ENCODE data around the gene STMN1. TPM values are rescaled to one million over a fixed set of nuclear protein-coding genes. Genes with fewer than 3 reads are reported as not detected.

The STMN1 gene
- polyA plus RNA-seq, 1 donor (not counting 4 experiments of a cell fraction or from before 2014, with no cell fraction given): 82.8 TPM

- peaks cover 3 to 4% of the 10 kb centered on the region in 2 experiments for H3K36me3 ChIP-seq (ENCODE audit: control insufficient read depth in 2 of 2, extremely low read depth in 1 of 2, insufficient read depth in 2 of 2, low read length in 2 of 2)
- FAIRE-seq: no peak
- no peak for TF ChIP-seq EZH2 (IDR thresholded peaks at IDR 0.05; ENCODE audit: low read length)
- peak in 1 of 3 experiments; percentile 31 for TF ChIP-seq CTCF (optimal IDR thresholded peaks at IDR 0.05 in 1 of 3, IDR thresholded peaks at IDR 0.05 in 1 of 3, conservative IDR thresholded peaks at IDR 0.05 in 1 of 3; ENCODE audit: extremely low read depth in 1 of 3, insufficient read depth in 2 of 3, low read length in 3 of 3)
- peak within 1 kb of the TSS; percentile 78 for H3K9ac ChIP-seq (ENCODE audit: control insufficient read depth, extremely low read depth, insufficient read depth, low read length)
- H3K27me3 ChIP-seq (ENCODE audit: control insufficient read depth, extremely low read depth, insufficient read depth, low read length): no peaks in the 10 kb centered on the region
- H3K27ac ChIP-seq (ENCODE audit: control insufficient read depth, insufficient read depth, low read length): peak within 1 kb of the TSS; percentile 61
- peak within 1 kb of the TSS; percentile 62 to 84 (median 83) for H3K4me3 ChIP-seq (ENCODE audit: control insufficient read depth in 2 of 3, extremely low read depth in 1 of 3, insufficient read depth in 2 of 3, low read depth in 1 of 3, low read length in 3 of 3)
- H2AFZ ChIP-seq (ENCODE audit: control insufficient read depth, low read length): peak within 1 kb of the TSS; percentile 62
- dilution Hi-C loops (cut with MboI; ENCODE audit: extremely low pct_ligation_motif_present, low sequenced_read_pairs): loop anchor here (25.0 kb wide), 1 partner anchor 112 kb away; the partner anchor contains the start of gene PAFAH2
- peaks cover 50% of the 10 kb centered on the region for H3K4me1 ChIP-seq (ENCODE audit: control insufficient read depth, extremely low read depth, insufficient read depth, low read length)
- no peaks in the 10 kb centered on the region for H4K20me1 ChIP-seq (ENCODE audit: control insufficient read depth, extremely low read depth, insufficient read depth, low read length)
- H3K79me2 ChIP-seq (ENCODE audit: control insufficient read depth, insufficient read depth, low read length): peaks cover 10% of the 10 kb centered on the region
- H3K9me3 ChIP-seq (ENCODE audit: control insufficient read depth, low read depth, low read length): no peaks in the 10 kb centered on the region
- peak within 1 kb of the TSS; percentile 99 for H3K4me2 ChIP-seq (ENCODE audit: control insufficient read depth, extremely low read depth, insufficient read depth, low read depth, low read length)
- no peak for DNase-seq (ENCODE audit: low read depth, low spot score)
- no peaks in the 10 kb centered on the region for H3K9me1 ChIP-seq (ENCODE audit: control insufficient read depth, extremely low read depth, insufficient read depth, low read length)
These were observed 30.9 kb downstream of the STMN1 start, which contains the start of gene PAQR7 for GRCh38 chr1:25875154-25875855. Gene PAQR7 (minus strand): TSS chr1:25875708. CDS start chr1:25863839, 11,869 bp downstream.

- H2AFZ ChIP-seq (ENCODE audit: control insufficient read depth, low read length): peak overlapping the region; percentile 53
- peak overlapping the region; percentile 62 to 84 (median 83) for H3K4me3 ChIP-seq (ENCODE audit: control insufficient read depth in 2 of 3, extremely low read depth in 1 of 3, insufficient read depth in 2 of 3, low read depth in 1 of 3, low read length in 3 of 3)
- dilution Hi-C loops (cut with MboI; ENCODE audit: extremely low pct_ligation_motif_present, low sequenced_read_pairs): loop anchor here (25.0 kb wide), 1 partner anchor 113 kb away; the partner anchor contains the start of gene PAFAH2
- DNase-seq (ENCODE audit: low read depth, low spot score): no peak
- peaks cover 5 to 11% of the 10 kb centered on the region in 2 experiments for H3K36me3 ChIP-seq (ENCODE audit: control insufficient read depth in 2 of 2, extremely low read depth in 1 of 2, insufficient read depth in 2 of 2, low read length in 2 of 2)
- H3K27me3 ChIP-seq (ENCODE audit: control insufficient read depth, extremely low read depth, insufficient read depth, low read length): no peaks in the 10 kb centered on the region
- TF ChIP-seq CTCF (optimal IDR thresholded peaks at IDR 0.05 in 1 of 3, IDR thresholded peaks at IDR 0.05 in 1 of 3, conservative IDR thresholded peaks at IDR 0.05 in 1 of 3; ENCODE audit: extremely low read depth in 1 of 3, insufficient read depth in 2 of 3, low read length in 3 of 3) (no peak), EZH2 (IDR thresholded peaks at IDR 0.05; ENCODE audit: low read length) (no peak)
- H3K4me1 ChIP-seq (ENCODE audit: control insufficient read depth, extremely low read depth, insufficient read depth, low read length): peaks cover 50% of the 10 kb centered on the region
- FAIRE-seq: no peak
- peaks cover 10% of the 10 kb centered on the region for H3K79me2 ChIP-seq (ENCODE audit: control insufficient read depth, insufficient read depth, low read length)
- H3K9me3 ChIP-seq (ENCODE audit: control insufficient read depth, low read depth, low read length): no peaks in the 10 kb centered on the region
- H3K27ac ChIP-seq (ENCODE audit: control insufficient read depth, insufficient read depth, low read length): peak overlapping the region; percentile 61
- no peaks in the 10 kb centered on the region for H3K9me1 ChIP-seq (ENCODE audit: control insufficient read depth, extremely low read depth, insufficient read depth, low read length)
- peak overlapping the region; percentile 99 for H3K4me2 ChIP-seq (ENCODE audit: control insufficient read depth, extremely low read depth, insufficient read depth, low read depth, low read length)
- H3K9ac ChIP-seq (ENCODE audit: control insufficient read depth, extremely low read depth, insufficient read depth, low read length): peak overlapping the region; percentile 78
- H4K20me1 ChIP-seq (ENCODE audit: control insufficient read depth, extremely low read depth, insufficient read depth, low read length): no peaks in the 10 kb centered on the region
These were observed 31.5 kb downstream of the STMN1 start for GRCh38 chr1:25874635-25875153.
